ENCODE results near the gene CAMK2D.

The CAMK2D gene

DNA sequence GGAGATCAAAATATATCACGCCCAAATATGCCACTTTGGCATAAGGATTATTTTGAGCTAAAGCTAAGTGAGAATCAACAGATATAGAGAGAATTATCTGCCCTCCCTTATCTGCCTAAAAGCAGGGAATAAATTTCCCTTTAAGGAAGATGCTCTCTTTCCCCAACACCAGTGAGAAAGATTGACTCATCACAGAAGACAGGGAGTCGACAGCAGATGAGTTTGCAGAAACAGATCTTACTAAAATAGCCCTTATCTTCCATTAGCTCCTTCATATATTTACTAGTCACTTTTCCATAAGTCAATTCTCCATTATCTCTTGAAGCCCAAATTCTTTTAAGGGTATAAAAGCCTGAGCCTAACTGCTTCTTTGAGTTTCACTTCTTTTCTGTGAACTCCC, 156.6 kb downstream of the CAMK2D start:
- no peak for DNase-seq (ENCODE audit: low read depth)

DNA sequence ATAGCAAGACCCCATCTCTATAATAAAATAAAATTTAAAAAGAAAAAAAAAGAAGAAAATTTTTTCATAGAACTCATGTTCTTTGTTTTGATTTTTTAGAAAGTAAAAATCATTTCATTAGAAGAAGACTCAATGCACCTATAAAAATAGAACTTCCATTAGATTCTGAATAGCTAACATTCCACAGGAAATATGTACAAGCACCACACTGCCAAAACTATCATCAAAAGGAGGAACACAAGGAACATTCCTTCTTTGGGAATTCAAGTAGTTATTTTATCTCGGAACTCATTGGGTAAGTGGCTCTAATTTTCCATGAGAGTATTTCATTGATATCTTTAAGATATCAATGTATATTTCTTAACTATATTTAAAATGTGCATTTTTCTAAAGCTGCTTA, 157.6 kb downstream of the CAMK2D start:
- peak; percentile 7 for DNase-seq (ENCODE audit: low read depth)

DNA sequence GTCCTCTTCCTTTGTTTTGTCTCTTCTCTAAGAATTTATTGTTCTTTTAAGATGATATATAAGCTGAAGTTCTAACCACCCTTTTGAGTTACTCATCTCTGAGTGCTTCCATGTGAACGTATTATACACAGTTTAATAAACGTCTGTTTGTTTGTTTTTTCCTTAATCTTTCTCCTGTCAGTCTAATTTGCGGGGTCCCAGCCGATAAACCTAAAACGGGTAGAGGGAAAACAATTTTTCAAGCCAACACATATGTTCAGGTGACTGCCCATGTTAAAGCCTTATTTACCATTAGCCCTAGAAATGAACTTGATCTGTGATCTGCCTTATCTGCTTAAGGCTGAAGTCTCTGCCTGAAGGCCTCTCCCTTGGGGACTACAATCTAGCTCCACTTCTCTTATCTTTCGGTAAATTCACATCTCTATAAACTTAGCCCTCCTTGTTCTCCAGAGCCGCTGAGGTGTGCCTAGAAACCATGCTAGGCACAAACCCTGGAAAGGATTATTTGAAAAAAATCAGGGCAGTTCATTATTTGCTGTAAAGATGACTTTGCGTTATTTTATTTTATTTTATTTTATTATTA, 158.8 kb downstream of the CAMK2D start:
- no peak for DNase-seq (ENCODE audit: low read depth)

DNA sequence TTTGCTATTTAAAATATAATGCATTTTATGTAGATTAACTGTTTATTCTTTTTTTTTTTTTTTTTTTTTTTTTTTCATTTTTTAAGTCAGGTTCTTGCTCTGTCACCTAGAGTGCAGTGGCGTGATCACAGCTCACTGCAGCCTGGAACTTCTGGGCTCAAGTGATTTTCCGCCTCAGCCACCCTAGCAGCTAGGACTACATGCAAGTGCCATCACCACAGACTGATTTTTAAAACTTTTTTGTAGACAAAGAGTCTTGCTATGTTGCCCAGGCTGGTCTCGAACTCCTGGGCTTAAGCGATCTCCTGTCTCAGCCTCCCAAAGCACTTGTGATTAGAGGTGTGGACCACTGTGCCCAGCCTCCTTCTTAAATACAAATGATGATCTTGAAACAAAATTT, 159.9 kb downstream of the CAMK2D start:
- DNase-seq (ENCODE audit: low read depth): no peak

DNA sequence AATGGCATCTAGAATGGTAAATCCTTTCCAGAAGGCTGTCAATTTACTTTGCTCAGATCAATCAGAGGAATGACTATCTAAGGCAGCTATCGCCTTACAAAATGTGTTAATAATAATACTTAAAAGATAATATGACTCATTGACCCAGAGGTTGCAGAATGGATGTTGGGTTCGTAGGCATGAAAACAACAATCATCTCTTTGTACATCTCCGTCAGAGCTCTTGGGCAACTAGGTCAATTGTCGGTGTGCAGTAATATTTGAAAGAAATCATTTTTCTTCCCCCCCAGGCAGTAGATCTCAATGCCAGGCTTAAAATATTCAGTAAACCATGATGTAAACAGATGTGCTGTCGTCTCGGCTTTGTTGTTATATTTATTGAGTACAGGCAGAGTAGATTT, 165.1 kb downstream of the CAMK2D start:
- DNase-seq (ENCODE audit: low read depth): no peak

DNA sequence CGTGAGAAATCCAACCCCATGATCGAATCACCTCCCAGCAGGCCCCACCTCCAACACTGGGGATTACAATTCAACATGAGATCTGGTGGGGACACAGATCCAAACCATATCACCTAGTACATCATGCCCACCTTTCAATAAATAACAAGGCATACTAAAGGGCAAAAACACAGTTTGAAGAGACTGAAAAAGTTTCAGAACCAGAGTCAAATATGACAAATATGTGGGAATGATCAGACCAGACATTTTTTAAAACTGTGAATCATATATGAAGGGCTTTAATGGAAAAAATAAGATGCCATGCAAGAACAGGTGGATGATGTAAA, 167.3 kb downstream of the CAMK2D start:
- DNase-seq (ENCODE audit: low read depth): no peak

DNA sequence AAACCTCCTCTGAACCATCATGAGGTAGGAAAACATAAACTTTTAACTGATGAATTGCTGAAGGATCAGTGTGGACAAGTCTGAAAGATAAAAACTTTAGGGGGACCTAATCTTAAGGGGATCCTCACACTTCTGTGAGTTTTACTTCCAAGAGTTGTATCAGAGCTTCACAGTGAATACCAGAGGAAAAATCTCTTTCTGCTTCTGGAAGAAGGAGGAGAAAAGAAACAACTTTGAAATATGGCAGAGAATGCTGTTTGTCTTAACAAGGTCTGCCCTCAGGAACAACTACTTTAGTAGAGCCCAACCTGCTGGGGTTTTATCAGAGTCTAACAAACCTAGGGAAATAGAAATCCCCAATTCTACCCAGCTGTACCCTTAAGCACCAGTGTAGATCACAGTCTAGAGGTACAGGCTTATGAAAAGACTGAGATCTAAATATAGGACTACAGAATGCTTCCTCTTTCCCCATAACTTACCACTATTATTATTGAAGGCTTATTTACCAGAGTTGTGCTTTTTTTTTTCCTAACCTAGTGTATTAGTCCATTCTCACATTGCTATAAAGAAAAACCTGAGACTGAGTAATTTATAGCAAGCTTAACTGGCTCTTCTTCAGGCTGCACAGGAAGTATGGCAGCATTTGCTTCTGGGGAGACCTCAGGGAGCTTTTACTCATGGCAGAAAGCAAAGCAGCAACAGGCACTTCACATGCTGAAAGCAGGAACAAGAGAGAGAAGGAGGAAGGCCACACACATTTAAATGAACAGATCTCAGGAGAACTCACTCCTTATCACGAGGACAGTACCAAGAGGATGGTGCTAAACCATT, 167.9 kb downstream of the CAMK2D start:
- no peak for DNase-seq (ENCODE audit: low read depth)

DNA sequence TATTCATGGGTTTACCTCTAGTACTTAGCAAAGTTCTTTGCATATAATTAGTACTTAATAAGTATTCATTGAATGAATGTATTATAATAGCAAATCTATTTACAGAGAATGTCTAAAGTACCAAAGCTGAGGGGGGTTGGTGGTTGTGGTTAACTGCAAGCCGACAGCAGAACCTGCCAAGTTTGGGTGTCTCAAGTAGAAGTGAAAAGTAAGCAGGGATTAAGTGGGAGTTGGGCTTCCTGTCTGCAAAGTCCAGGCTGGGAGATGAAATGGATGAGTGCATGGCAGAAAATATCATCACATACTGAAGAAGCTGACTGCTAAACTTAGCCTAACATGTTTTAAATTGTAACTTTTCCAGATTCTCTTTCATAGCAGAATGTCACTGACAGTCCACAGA, 169.6 kb downstream of the CAMK2D start:
- no peak for DNase-seq (ENCODE audit: low read depth)

DNA sequence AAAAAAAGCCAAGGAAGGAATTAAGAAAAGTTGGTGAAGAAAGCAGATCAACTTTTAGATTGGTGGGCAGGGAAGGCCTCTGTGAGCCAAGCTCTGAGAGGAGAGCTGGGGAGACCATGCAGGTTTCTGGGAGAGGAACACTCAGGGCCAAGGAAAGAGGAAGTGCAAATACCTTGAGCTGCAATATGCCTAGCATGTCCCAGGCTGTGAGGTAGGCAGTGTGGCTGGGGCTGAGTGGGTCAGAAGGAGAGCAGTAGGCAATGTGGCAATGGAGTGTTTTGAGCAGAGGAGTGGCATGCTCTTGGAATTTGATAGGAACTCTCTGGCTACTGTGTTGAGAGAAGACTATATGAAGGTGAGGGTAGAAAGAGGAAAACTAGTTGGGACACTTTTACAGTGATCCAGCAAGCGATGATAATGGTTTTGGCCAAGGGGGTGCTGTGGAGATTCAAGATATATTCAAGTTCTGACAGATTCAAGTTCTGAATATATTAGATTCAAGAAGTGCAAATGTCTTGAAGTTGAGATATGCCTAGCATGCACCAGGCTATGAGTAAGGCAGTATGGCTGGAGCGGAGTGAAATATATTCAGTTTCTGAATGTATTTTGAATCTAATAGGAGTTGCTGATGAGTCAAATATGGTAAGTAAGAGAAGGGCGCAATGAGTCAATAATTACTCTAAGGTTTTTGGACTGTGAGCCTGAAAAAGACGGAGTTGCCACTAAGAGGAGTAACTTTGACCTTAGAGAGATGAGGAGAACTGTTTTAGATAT, 172.5 kb downstream of the CAMK2D start:
- no peak for DNase-seq (ENCODE audit: low read depth)

DNA sequence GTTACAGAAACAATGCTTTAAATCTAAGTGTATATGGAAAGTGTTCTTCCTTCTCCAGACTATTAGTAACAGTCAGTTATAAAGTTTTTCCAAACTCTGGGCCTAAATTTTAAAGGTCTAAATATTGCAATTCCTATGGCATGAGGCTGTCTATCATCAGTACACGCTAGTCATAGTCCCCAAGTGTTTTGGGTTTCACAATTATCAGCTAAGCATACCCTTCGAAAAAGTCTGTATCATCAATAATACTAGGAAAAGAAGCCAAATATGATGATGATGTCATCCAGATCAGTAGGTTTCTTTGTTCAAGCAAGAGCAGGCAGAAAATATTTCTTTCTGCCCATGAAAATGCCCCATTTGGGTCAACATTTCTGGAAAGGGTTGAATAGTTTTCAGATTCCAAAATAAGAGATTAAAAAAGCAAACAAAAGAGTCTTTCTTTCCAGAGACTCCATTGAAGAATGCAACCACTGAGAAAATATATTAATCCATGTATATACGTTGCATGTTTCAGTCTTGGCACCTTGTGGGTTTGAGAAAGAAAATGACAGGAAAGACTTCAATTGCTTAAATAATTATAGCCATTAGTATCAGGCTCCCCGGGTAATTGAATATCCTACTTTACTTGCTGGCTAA, 173.8 kb downstream of the CAMK2D start:
- DNase-seq (ENCODE audit: low read depth): no peak

DNA sequence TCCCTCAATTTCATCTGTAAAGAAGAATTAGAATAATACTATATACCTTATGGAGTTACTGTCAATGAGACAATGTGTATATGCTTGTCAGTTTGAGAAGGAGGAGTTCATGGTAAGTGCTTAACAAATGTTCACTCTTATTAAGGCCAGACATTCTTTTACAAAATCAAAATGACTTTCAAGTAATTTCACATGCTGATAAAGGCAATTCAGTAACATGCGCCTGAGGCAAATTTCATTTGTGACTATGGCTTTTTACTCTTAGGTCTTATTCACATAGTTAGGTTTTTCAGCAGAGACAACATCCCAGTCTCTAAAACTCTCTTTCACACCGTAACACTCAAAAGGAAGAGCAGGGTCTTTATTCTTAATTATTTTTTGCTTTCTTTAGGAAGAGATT, 174.4 kb downstream of the CAMK2D start:
- DNase-seq (ENCODE audit: low read depth): no peak

DNA sequence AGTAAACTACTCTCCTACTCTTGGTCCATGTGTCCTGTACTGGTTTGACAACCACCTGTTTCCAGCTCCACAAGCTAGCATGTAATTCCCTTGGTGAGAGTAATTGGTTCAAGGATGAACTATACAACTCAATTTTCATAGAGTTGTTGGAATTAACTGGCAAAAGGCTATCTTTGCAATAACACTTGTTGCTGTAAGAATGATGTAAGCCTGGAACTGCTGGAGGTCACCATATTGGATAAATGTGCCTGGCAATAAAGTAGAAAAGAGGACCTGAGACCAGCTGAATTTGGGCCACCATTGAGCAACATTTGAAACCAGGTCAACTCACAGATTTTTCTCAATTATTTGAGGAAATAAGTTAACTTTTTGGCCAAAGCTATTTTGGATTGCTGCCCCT, 175.5 kb downstream of the CAMK2D start:
- DNase-seq (ENCODE audit: low read depth): peak; percentile 27

DNA sequence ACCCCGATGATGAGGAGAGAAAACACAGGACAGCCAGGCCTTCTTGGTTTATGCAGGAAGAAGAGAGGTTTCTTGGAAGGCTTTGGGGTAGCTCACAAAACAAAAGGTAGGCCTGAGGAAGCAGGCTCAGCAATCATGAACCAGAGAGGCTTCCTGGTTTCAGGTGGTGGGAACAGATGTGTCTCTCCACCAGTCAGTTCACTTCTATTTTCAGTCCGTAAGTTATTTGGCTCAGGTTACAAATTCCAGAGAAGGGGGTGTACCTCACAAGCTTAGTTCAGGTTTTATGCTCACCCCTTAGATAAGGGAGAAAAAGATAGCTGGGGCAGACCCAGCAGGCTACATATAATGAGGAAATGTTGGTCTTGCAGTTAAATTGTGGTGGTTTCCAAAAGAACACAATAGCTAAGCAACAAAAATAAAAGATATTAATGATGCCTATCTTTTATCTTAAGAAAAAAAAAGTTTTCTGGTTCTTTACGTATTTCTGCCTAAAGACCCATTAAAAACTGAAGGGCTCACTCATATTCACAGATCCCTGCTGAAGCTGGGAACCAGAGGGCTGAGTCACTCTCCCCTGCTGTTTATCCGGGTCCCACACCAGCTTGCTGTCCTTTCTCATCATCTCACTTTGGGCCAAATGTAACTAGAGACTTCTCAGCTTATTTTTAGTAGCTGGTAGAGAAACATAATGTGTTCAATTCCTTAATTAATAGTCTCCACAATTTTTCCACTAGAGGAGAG, 177.0 kb downstream of the CAMK2D start:
- DNase-seq (ENCODE audit: low read depth): peak; percentile 51

DNA sequence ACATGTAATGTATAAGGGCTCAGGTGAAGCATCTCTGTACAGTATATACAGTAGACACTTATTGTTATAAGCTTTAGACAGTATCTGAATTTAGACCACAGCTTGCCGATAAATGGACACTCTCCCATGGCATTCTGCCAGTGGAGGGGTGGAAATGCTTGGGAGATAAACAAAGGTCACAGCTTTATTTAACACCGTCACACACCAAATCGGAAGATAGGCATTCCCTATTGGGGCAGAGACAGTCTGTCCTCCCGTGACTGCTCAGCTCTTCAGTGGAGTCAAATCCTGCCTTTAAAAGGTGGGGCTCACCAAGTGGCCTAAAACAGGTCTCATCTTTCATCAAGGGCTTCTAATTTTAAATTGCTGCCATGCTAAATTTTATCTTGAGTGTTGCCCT, 178.8 kb downstream of the CAMK2D start:
- no peak for DNase-seq (ENCODE audit: low read depth)

DNA sequence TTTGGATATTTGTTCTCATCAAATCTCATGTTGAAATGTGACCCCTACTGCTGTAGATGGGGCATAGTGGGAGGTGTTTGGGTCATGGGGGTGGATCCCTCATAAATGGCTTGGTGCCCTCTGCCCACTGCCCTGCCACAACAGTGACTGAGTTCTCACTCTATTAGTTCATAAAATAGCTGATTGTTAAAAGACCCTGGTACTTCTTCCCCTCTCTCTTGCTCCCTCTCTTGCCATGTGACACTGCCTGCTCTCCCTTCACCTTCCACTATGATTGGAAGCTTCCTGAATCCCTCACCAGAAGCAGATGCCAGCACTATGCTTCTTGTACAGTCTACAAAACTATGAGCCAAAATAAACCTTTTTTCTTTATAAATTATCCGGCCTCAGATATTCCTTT, 182.2 kb downstream of the CAMK2D start:
- DNase-seq (ENCODE audit: low read depth): no peak

DNA sequence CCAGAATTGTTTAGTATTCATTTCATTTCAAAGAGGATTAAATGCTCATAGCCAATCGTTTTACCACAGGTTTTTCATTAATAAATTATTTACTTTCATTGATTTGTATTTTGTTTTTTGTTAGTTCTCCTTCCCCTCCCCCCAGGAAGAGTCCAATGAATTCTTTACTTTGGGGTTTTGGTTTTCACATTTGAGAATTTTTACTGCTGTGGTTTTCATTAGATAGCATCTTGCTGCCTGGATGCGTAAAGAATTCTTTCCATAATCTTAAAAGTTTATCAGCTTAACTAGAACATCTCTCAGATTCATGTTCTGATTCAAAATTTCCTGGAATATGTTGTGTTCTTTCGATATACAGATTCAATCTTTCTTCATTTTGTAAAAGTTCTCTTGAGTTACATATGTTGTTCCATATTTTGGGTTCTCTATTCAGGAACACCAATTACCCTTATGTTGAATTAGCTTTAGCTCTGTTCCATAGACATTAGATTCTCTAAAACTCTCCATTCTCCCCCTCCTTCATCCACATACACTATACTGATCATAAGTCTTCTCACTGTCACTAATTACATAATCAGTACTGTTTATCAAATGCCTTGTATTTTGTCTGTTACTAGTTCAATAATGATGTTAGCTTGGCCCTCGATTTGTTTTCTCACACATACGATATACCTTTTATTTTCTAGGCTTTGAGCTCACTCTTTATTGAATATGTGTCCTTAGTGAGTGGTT, 184.4 kb downstream of the CAMK2D start:
- no peak for DNase-seq (ENCODE audit: low read depth)

DNA sequence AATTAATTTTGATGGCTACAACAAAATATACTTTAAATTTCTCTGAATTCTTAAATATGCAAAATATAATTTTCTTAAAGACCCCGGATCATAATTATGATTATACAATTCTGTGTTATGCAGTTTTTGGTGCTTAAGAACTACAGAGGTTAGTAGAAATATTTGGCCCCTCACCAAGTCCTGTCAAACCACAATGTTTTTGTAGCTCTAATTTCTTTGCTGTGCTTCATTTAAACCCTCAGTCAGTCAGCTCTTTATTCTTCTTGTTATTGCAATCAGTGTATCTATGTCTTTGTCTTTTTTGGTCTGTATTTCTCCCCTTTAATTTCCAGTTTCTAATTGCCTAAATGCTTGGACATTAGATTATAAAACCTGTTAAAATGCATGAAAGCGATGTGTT, 186.1 kb downstream of the CAMK2D start:
- DNase-seq (ENCODE audit: low read depth): peak; percentile 51

DNA sequence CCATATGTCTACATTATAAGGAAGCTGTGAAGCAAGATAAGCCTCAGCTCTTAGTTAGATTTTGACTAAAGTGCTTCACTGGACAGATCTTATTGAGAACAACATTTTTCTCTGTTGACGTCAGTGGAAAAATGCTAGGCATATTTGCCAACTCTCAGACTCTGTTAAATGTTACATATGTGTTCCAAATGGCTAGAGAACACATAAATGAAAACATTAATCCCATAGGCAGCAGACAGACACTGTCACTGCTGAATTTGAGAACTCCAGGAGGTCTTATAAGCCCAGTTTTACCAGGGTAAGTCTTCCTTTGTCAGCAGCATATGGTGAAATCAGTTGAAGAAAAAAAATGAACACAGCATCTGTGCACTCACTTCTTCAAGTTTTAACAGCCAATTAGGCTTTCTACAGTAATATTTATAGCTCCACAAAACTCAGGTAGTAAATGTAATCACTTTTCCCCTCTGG, 186.9 kb downstream of the CAMK2D start:
- DNase-seq (ENCODE audit: low read depth): peak; percentile 83

DNA sequence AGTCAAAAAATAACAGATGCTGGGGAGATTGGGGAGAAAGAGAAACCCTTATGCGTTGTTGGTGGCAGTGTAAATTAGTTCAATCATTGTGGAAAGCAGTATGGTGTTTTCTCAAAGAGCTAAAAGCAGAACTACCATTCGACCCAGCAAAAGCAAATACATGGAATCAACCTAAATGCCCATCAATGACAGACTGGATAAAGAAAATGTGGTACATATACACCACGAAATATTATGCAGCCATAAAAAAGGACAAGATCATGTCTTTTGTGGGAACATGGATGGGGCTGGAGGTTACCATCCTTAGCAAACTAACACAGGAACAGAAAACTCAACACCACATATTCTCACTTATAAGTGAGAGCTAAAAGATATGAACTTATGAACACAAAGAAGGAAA, 188.9 kb downstream of the CAMK2D start:
- no peak for DNase-seq (ENCODE audit: low read depth)

DNA sequence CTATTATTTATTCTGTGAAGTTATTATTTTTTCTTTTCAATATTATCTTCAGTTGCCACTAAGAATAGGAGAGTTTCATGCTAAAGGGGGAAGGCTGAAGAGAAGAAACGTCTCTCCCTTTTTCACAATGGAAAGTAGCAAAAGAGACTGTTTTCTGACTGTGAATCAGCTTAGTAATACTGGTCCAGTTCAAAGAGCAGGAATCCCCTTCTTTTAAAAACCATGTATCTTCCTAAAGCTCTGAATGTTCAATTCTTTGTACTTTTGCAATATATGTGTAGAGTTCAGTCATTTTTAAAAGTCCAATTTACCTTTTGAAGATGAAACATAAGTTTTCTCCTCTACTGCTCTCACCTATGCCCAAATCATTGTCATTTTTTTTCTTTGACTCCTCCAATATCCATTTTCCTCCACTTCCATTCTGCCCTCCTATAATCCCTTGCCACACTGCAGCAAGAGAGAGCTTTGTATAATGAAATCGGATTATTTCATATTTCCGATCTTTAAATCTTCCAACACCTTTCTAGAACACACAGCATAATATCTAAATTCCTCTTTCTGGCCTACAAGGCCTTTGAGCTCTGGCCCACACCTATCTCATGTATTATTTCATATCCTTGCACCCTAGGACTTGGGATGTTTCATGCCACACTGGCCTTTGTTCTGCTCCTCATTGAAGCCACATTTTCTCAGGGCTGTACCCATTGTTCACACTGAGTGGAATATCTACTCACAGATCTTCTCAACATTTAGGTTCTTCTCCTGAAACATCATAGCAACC, 195.3 kb downstream of the CAMK2D start:
- DNase-seq (ENCODE audit: low read depth): no peak

DNA sequence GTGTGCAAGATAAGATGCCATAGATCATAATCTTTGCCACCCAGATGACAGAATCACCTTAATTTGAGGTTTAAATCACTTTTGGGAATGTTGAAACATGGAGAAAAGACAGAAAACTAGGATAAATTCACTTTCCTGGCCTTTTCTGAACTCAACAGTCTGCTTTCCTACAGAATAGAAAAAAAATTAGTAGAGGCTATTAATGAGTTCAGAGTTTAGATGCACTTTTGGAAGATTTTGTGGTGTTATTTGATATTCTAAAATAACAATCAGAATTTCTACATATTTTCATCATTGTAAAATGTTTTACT, 195.9 kb downstream of the CAMK2D start:
- no peak for DNase-seq (ENCODE audit: low read depth)

Measured in fibroblast of gingiva (primary cell).